Measurements from ENCODE around the gene MLST8. TPM values are rescaled to one million over a fixed set of nuclear protein-coding genes. Genes with fewer than 3 reads are reported as not detected.
A peak's percentile ranks its signal among the peaks of the same experiment; 100 is the strongest.

Gene MLST8
- total and polyA plus RNA-seq, 7 donors, result 30.6 to 58.7 (median 41.4) TPM

DNA sequence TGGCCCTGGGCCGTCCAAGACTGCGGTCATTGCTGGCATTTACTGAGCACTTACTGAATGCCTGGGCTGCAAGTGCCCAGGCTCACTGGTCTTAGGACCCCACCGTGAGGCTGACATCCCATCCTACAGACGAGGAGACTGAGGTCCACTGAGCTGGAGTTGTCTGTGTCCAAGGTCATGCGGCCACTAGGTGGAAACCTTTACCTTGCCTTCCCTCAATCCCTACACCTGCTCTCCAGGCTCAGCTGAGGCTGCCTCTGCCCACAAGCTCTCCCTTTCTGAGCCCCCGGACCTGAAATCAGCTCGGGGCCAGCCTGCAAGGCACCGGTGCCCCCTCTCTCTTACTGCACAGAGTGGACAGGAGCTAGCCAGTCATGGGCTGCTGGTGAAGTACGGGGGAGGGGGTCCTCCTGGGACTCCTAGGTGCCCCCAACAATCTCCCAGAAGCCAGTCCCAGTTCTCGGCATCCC, 10.4 kb upstream of the MLST8 start:
- TF ChIP-seq EP300 (IDR thresholded peaks at IDR 0.05) (no peak), POLR2A (IDR thresholded peaks at IDR 0.05) (no peak)
- TF ChIP-seq, protein P1, sequence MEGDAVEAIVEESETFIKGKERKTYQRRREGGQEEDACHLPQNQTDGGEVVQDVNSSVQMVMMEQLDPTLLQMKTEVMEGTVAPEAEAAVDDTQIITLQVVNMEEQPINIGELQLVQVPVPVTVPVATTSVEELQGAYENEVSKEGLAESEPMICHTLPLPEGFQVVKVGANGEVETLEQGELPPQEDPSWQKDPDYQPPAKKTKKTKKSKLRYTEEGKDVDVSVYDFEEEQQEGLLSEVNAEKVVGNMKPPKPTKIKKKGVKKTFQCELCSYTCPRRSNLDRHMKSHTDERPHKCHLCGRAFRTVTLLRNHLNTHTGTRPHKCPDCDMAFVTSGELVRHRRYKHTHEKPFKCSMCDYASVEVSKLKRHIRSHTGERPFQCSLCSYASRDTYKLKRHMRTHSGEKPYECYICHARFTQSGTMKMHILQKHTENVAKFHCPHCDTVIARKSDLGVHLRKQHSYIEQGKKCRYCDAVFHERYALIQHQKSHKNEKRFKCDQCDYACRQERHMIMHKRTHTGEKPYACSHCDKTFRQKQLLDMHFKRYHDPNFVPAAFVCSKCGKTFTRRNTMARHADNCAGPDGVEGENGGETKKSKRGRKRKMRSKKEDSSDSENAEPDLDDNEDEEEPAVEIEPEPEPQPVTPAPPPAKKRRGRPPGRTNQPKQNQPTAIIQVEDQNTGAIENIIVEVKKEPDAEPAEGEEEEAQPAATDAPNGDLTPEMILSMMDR (IDR thresholded peaks at IDR 0.05), result peak in 2 of 4 experiments; percentile 10 to 22
- Histone ChIP-seq H3K9me3 (no peaks in the 10 kb centered on the region), H3K27me3 (peaks cover 27 to 55% (median 41%) of the 10 kb centered on the region in 3 donors), H3K27ac (no peak overlapping the region), H3K4me3 (no peak overlapping the region), H3K36me3 (no peaks in the 10 kb centered on the region), H3K4me1 (peaks cover 0 to 21% (median 18%) of the 10 kb centered on the region in 4 donors)
- intact Hi-C loops (cut with DNase I), result no loop called here
- DNase-seq, result no peak
- 16 to 22% methylated on average over 10 of the region's 10 CpGs for WGBS, 2 donors

DNA sequence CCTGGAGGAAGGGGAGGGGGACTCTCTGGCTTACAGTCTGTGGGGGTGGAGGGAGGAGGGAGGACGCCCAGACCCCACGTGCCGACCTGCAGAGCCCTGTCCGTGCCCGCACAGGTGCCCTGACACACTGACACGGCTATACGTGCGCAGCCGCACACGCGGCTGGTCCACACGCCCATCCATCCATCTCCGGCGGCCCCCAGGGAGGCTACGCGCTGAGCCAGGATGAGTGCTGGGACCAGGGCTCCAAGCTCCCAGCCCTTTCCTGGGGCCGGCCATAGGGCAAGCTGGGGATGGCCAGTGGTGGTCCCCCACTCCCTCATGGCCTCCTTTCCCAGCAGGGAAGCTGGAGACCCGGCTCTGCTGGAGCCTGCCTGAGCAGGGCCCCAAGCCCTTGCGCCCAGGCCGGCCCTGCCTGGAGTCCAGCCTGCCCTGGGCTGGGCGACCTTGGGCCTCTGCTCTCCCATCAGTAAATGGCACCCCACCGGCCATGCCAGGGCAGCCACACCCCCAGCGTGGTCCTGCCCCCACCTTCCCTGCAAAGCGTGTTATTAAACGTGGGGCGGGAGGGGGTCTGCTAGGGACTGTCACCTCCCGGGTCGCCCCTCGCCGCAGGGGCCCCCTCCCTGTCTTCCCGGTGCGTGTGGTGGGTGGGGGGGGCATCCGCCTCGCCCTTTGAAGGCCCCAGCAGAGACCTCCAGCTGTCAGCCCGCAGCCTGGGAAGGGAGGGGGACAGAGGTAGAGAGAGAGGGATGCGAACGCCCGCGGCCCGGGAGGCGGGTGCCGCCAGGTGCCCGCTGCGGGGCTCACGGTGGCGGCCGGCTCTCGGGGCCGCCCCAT, 9.7 kb upstream of the MLST8 start:
- peak overlapping the region in 3 of 4 donors; percentile 30 to 50 (median 47) for H3K4me3 ChIP-seq
- 2% methylated on average over 49 of the region's 49 CpGs for WGBS, 2 donors
- no peaks in the 10 kb centered on the region for H3K9me3 ChIP-seq
- H3K27ac ChIP-seq, result no peak overlapping the region
- H3K4me1 ChIP-seq, result peaks cover 0 to 21% (median 18%) of the 10 kb centered on the region in 4 donors
- DNase-seq, result no peak
- no peaks in the 10 kb centered on the region for H3K36me3 ChIP-seq
- peaks cover 27 to 55% (median 41%) of the 10 kb centered on the region in 3 donors for H3K27me3 ChIP-seq
- intact Hi-C loops (cut with DNase I), result no loop called here
- no peak for TF ChIP-seq POLR2AphosphoS5 (IDR thresholded peaks at IDR 0.05)
- no peak for TF ChIP-seq EP300 (IDR thresholded peaks at IDR 0.05)
- no peak for TF ChIP-seq POLR2A (IDR thresholded peaks at IDR 0.05)
- TF ChIP-seq, protein P1 (IDR thresholded peaks at IDR 0.05), result no peak

DNA sequence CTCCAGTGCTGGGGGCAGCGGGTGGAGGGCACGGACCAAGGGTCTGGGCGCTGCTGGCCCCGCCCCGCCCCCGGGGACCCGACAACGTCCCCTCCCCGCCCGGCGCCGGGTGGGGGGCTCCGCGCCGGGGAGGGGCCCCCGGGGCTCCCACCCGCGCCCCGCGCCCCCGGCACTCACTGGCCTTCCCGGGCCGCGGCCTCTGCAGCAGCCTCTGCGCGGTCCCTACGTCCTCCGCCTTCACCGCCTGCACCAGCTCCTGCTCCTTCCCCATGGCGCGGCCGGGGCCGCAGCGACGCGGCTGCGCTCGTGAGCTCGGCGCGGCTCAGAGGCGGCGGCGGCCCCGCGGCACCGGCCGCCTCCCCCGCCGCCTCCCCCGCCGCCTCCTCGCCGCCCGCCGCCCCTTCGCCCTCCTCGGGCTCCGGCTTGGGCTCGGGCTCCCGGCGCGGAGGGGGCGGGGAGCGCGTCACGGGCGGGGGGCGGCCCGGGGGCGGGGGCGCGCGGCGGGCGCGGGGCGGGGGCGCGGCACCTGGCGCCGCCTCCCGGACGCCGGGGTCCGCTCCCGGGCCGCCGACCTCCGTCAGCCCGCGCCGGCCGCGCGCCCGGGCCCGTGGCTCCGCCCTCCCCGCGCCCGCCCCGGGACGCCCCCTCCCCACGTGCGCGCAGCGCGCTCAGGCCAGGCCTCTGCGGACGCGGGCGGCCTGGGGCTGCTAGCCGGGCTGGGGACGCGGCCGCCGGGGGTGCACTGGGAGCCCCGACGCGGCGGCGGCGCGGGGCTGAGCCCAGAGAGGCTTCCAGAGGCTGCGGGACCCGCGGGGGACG, 8.9 kb upstream of the MLST8 start, which contains the start of gene CASKIN1:
CASKIN1 (minus strand) TSS at position 444 of the 819 bp plus-strand sequence; CDS start at position 271, 173 bp downstream.
- peaks cover 27 to 55% (median 41%) of the 10 kb centered on the region in 3 donors for H3K27me3 ChIP-seq
- H3K9me3 ChIP-seq, result no peaks in the 10 kb centered on the region
- H3K4me1 ChIP-seq, result peaks cover 0 to 21% (median 18%) of the 10 kb centered on the region in 4 donors
- 1% methylated on average over 129 of the region's 129 CpGs for WGBS, 2 donors
- peak within 1 kb of the TSS in 3 of 4 donors; percentile 30 to 50 (median 47) for H3K4me3 ChIP-seq
- no peaks in the 10 kb centered on the region for H3K36me3 ChIP-seq
- DNase-seq, result no peak
- intact Hi-C loops (cut with DNase I), result no loop called here
- TF ChIP-seq, protein P1 (IDR thresholded peaks at IDR 0.05), result no peak
- TF ChIP-seq POLR2AphosphoS5 (IDR thresholded peaks at IDR 0.05) (no peak), POLR2A (IDR thresholded peaks at IDR 0.05) (no peak), EP300 (IDR thresholded peaks at IDR 0.05) (no peak)
- H3K27ac ChIP-seq, result no peak within 1 kb of the TSS

DNA sequence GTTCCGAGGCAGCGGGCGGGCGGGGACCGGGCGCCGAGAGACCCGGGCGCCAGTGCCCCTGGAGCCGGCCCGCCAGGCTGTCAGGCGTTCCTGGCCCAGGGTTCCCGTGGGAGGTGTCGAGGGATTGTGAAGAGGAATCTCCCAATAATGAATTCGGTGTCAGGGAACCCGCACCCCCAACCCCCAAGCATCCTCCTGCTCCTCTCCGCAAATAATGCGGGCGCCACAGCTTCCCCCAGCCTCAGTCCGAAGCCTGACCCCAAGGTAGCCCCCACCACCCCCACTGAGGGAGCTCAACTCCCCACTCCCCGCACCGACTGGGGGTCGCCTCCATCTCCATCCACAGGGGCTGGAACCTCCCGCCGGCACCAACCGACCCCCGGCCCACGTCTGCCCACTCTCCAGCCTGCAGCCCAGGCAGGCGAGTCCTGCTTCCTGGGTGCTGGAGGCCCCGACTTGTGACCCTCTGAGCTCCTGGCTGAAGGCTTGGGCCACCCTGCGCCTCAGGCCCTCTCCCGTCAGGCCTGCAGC, 8.2 kb upstream of the MLST8 start:
- DNase-seq, result no peak
- H3K36me3 ChIP-seq, result no peaks in the 10 kb centered on the region
- no peak for TF ChIP-seq POLR2A (IDR thresholded peaks at IDR 0.05)
- TF ChIP-seq, protein P1 (IDR thresholded peaks at IDR 0.05), result no peak
- TF ChIP-seq POLR2AphosphoS5 (IDR thresholded peaks at IDR 0.05), result no peak
- no peak for TF ChIP-seq EP300 (IDR thresholded peaks at IDR 0.05)
- H3K27ac ChIP-seq, result no peak overlapping the region
- peak overlapping the region in 3 of 4 donors; percentile 12 to 35 (median 30) for H3K4me3 ChIP-seq
- peaks cover 0 to 21% (median 18%) of the 10 kb centered on the region in 4 donors for H3K4me1 ChIP-seq
- peaks cover 27 to 55% (median 41%) of the 10 kb centered on the region in 3 donors for H3K27me3 ChIP-seq
- H3K9me3 ChIP-seq, result no peaks in the 10 kb centered on the region
- intact Hi-C loops (cut with DNase I), result no loop called here
- WGBS, 2 donors, result 24 to 30% methylated on average over 32 of the region's 32 CpGs
